GM12878 (cell line): Measurements from ENCODE around the gene UNC93B1.
"Not testable (repeated sequence)": the region's sequence is repeated elsewhere in the genome, so short reads cannot be mapped to it uniquely, and the experiment has no call there.

Experiments used
- TBL1XR1 ChIP-seq: IDR thresholded peaks from 2 replicates; pipeline ENCODE4 v1.6.1; 2012; ENCODE audit warnings: low read depth, low read length, improper control_type of control experiment
- TF ChIP-seq, protein P1 (sequence below), 3 experiments: IDR thresholded peaks in 2 of 3; conservative IDR thresholded peaks in 1 of 3; 2 replicates each; pipeline ENCODE4 v1.5.1; 2011; ENCODE audit warnings: low read depth in 3 of 3, low read length in 3 of 3, mild to moderate bottlenecking in 3 of 3, control low read depth in 2 of 3, moderate library complexity in 2 of 3, inconsistent platforms in 1 of 3, mixed read lengths in 1 of 3; ENCODE audit not compliant: control insufficient read depth in 2 of 3, insufficient read depth in 1 of 3; ENCODE audit errors: extremely low read depth in 1 of 3

DNA sequence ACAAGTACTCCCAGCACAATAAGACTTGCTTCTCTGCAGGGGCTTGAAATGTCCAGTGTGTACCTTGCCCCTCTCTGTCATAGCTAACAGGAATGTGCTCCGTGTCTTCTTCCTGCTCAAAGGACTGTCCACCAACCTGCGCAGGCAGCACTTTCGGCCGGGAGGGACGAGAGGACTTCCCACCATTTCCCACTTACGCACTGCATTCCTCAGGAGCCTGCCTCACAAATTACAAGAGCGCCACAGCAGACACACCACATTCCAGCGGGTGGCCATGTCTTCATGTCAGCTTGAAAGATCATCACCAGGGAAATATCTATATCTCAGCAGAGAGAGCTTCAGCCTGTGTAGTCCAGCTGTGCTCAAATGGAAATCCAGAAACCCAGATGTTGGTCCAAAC lies 53.2 kb downstream of the UNC93B1 start:
- TF ChIP-seq, protein P1, sequence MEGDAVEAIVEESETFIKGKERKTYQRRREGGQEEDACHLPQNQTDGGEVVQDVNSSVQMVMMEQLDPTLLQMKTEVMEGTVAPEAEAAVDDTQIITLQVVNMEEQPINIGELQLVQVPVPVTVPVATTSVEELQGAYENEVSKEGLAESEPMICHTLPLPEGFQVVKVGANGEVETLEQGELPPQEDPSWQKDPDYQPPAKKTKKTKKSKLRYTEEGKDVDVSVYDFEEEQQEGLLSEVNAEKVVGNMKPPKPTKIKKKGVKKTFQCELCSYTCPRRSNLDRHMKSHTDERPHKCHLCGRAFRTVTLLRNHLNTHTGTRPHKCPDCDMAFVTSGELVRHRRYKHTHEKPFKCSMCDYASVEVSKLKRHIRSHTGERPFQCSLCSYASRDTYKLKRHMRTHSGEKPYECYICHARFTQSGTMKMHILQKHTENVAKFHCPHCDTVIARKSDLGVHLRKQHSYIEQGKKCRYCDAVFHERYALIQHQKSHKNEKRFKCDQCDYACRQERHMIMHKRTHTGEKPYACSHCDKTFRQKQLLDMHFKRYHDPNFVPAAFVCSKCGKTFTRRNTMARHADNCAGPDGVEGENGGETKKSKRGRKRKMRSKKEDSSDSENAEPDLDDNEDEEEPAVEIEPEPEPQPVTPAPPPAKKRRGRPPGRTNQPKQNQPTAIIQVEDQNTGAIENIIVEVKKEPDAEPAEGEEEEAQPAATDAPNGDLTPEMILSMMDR (IDR thresholded peaks at IDR 0.05 in 2 of 3, conservative IDR thresholded peaks at IDR 0.05 in 1 of 3; ENCODE audit: control insufficient read depth in 2 of 3, extremely low read depth in 1 of 3, insufficient read depth in 1 of 3, low read depth in 3 of 3, low read length in 3 of 3), result not testable (repeated sequence)
- not testable (repeated sequence) for TF ChIP-seq TBL1XR1
